ENCODE measurements around the gene DCHS2. TPM values are rescaled to one million over a fixed set of nuclear protein-coding genes. Genes with fewer than 3 reads are reported as not detected.

Gene DCHS2
- total RNA-seq, 1 donor from 2014 or later = 0.71 TPM

GRCh38 chr4:154516318-154517029, 24.9 kb upstream of the DCHS2 start:
- TF ChIP-seq EZH2 (IDR thresholded peaks at IDR 0.05) (no peak), EZH2phosphoT487 (IDR thresholded peaks at IDR 0.05) (no peak)
- TF ChIP-seq, protein P1, sequence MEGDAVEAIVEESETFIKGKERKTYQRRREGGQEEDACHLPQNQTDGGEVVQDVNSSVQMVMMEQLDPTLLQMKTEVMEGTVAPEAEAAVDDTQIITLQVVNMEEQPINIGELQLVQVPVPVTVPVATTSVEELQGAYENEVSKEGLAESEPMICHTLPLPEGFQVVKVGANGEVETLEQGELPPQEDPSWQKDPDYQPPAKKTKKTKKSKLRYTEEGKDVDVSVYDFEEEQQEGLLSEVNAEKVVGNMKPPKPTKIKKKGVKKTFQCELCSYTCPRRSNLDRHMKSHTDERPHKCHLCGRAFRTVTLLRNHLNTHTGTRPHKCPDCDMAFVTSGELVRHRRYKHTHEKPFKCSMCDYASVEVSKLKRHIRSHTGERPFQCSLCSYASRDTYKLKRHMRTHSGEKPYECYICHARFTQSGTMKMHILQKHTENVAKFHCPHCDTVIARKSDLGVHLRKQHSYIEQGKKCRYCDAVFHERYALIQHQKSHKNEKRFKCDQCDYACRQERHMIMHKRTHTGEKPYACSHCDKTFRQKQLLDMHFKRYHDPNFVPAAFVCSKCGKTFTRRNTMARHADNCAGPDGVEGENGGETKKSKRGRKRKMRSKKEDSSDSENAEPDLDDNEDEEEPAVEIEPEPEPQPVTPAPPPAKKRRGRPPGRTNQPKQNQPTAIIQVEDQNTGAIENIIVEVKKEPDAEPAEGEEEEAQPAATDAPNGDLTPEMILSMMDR (IDR thresholded peaks at IDR 0.05) = no peak
- DNase-seq (ENCODE audit: low spot score) = no peak
- Mint-ChIP-seq H3K27me3 (ENCODE audit: insufficient read depth, low read depth) (peaks cover 2% of the 10 kb centered on the region), H3K36me3 (no peaks in the 10 kb centered on the region), H3K4me3 (no peak overlapping the region), H3K27ac (peak overlapping the region; percentile 97), H3K9me3 (peaks cover 10% of the 10 kb centered on the region), H3K4me1 (peaks cover 67% of the 10 kb centered on the region)
- no peaks in the 10 kb centered on the region for H3F3A ChIP-seq (ENCODE audit: low read depth)
- H3K79me2 ChIP-seq (ENCODE audit: low read depth) = no peaks in the 10 kb centered on the region
- no peak overlapping the region for H3K4me3 ChIP-seq
- H3K9ac ChIP-seq = no peak overlapping the region
- no peaks in the 10 kb centered on the region for H3K36me3 ChIP-seq
- H3K4me2 ChIP-seq = no peak overlapping the region
- H2AFZ ChIP-seq (replicated peaks) = no peak overlapping the region
- H3K27me3 ChIP-seq = no peaks in the 10 kb centered on the region
- no peaks in the 10 kb centered on the region for H3K9me3 ChIP-seq (ENCODE audit: low read depth)
- no peak overlapping the region for H3K27ac ChIP-seq
- H3K4me1 ChIP-seq = peaks cover 17% of the 10 kb centered on the region
- no peaks in the 10 kb centered on the region for H4K20me1 ChIP-seq (ENCODE audit: low read depth)

- Histone ChIP-seq H2AFZ (replicated peaks) (peak overlapping the region; percentile 66), H3K4me1 (peaks cover 6% of the 10 kb centered on the region), H3K36me3 (no peaks in the 10 kb centered on the region), H3K9me3 (ENCODE audit: low read depth) (no peaks in the 10 kb centered on the region), H3K4me2 (no peak overlapping the region), H3K79me2 (ENCODE audit: low read depth) (no peaks in the 10 kb centered on the region), H4K20me1 (ENCODE audit: low read depth) (no peaks in the 10 kb centered on the region), H3F3A (ENCODE audit: low read depth) (no peaks in the 10 kb centered on the region), H3K27ac (no peak overlapping the region), H3K9ac (no peak overlapping the region), H3K27me3 (no peaks in the 10 kb centered on the region), H3K4me3 (no peak overlapping the region)
- Mint-ChIP-seq H3K4me3 (no peak overlapping the region), H3K9me3 (peaks cover 10% of the 10 kb centered on the region), H3K36me3 (no peaks in the 10 kb centered on the region), H3K27me3 (ENCODE audit: insufficient read depth, low read depth) (peaks cover 2% of the 10 kb centered on the region), H3K27ac (peak overlapping the region; percentile 85), H3K4me1 (peaks cover 32% of the 10 kb centered on the region)
- TF ChIP-seq, protein P1 (IDR thresholded peaks at IDR 0.05) = no peak
- no peak for TF ChIP-seq EZH2phosphoT487 (IDR thresholded peaks at IDR 0.05)
- TF ChIP-seq EZH2 (IDR thresholded peaks at IDR 0.05) = no peak
- no peak for DNase-seq (ENCODE audit: low spot score)
Observed at GRCh38 chr4:154511981-154512380, 20.4 kb upstream of the DCHS2 start.

- H3K9me3 Mint-ChIP-seq = peaks cover 10% of the 10 kb centered on the region
- no peaks in the 10 kb centered on the region for H4K20me1 ChIP-seq (ENCODE audit: low read depth)
- TF ChIP-seq EZH2phosphoT487 (IDR thresholded peaks at IDR 0.05) (no peak), EZH2 (IDR thresholded peaks at IDR 0.05) (no peak)
- TF ChIP-seq, protein P1 (IDR thresholded peaks at IDR 0.05) = no peak
- no peaks in the 10 kb centered on the region for H3K79me2 ChIP-seq (ENCODE audit: low read depth)
- H3K27me3 ChIP-seq = no peaks in the 10 kb centered on the region
- peaks cover 2% of the 10 kb centered on the region for H3K27me3 Mint-ChIP-seq (ENCODE audit: insufficient read depth, low read depth)
- H3K36me3 ChIP-seq = no peaks in the 10 kb centered on the region
- no peaks in the 10 kb centered on the region for H3K36me3 Mint-ChIP-seq
- peaks cover 6% of the 10 kb centered on the region for H3K4me1 ChIP-seq
- peak overlapping the region; percentile 66 for H2AFZ ChIP-seq (replicated peaks)
- no peak overlapping the region for H3K4me3 Mint-ChIP-seq
- H3K27ac Mint-ChIP-seq = no peak overlapping the region
- no peaks in the 10 kb centered on the region for H3K9me3 ChIP-seq (ENCODE audit: low read depth)
- no peak overlapping the region for H3K9ac ChIP-seq
- peaks cover 27% of the 10 kb centered on the region for H3K4me1 Mint-ChIP-seq
- no peaks in the 10 kb centered on the region for H3F3A ChIP-seq (ENCODE audit: low read depth)
- H3K27ac ChIP-seq = no peak overlapping the region
- H3K4me3 ChIP-seq = no peak overlapping the region
- no peak overlapping the region for H3K4me2 ChIP-seq
- no peak for DNase-seq (ENCODE audit: low spot score)
Observed at GRCh38 chr4:154511548-154511947, 19.9 kb upstream of the DCHS2 start.

Measured in neural progenitor cell (in vitro differentiated cells).